ENCODE measurements around the gene TSPAN16.

TSPAN16 gene

GRCh38 chr19:11290256-11290655 lies 5.7 kb upstream of the TSPAN16 start:
- TF ChIP-seq CTCF (IDR thresholded peaks at IDR 0.05; ENCODE audit: control insufficient read depth, extremely low read depth, insufficient read depth), result no peak
- no peak overlapping the region for H3K4me3 ChIP-seq (ENCODE audit: low read depth, low read length)
- DNase-seq (ENCODE audit: low read depth), result no peak

- no peak for TF ChIP-seq CTCF (IDR thresholded peaks at IDR 0.05; ENCODE audit: control insufficient read depth, extremely low read depth, insufficient read depth)
Observed at GRCh38 chr19:11291415-11291814, 4.5 kb upstream of the TSPAN16 start.

GRCh38 chr19:11291991-11292390 lies 4.0 kb upstream of the TSPAN16 start:
- DNase-seq (ENCODE audit: low read depth), result no peak
- no peak overlapping the region for H3K4me3 ChIP-seq (ENCODE audit: low read depth, low read length)
- TF ChIP-seq CTCF (IDR thresholded peaks at IDR 0.05; ENCODE audit: control insufficient read depth, extremely low read depth, insufficient read depth), result no peak

More at GRCh38 chr19:11291415-11291814, 4.5 kb upstream of the TSPAN16 start:
- DNase-seq (ENCODE audit: low read depth), result no peak
- H3K4me3 ChIP-seq (ENCODE audit: low read depth, low read length), result no peak overlapping the region

GRCh38 chr19:11293433-11294389 lies 2.2 kb upstream of the TSPAN16 start:
- peak overlapping the region; percentile 32 for H3K4me3 ChIP-seq (ENCODE audit: low read depth, low read length)

GRCh38 chr19:11295180-11295579 lies 780 bp upstream of the TSPAN16 start:
- no peak for DNase-seq (ENCODE audit: low read depth)
- H3K4me3 ChIP-seq (ENCODE audit: low read depth, low read length), result no peak overlapping the region

More at GRCh38 chr19:11293433-11294389, 2.2 kb upstream of the TSPAN16 start:
- peak; percentile 79 for DNase-seq (ENCODE audit: low read depth)
- peak; percentile 98 for TF ChIP-seq CTCF (IDR thresholded peaks at IDR 0.05; ENCODE audit: control insufficient read depth, extremely low read depth, insufficient read depth)

GRCh38 chr19:11296264-11296663 lies 304 bp downstream of the TSPAN16 start:
- no peak for DNase-seq (ENCODE audit: low read depth)
- TF ChIP-seq CTCF (IDR thresholded peaks at IDR 0.05; ENCODE audit: control insufficient read depth, extremely low read depth, insufficient read depth), result no peak
- no peak overlapping the region for H3K4me3 ChIP-seq (ENCODE audit: low read depth, low read length)

More at GRCh38 chr19:11295180-11295579, 780 bp upstream of the TSPAN16 start:
- TF ChIP-seq CTCF (IDR thresholded peaks at IDR 0.05; ENCODE audit: control insufficient read depth, extremely low read depth, insufficient read depth), result no peak

All from LNCaP clone FGC (cell line).